CD4-positive, alpha-beta T cell treated with Interleukin-2 at 100 ng/mL for 4 hours (primary cell): ENCODE data around the gene TNPO2.

ENCODE experiments used
- DNase-seq: peaks from one replicate; pipeline ENCODE4 v3.0.0-alpha.2; 2020; ENCODE audit warnings: low spot score

TNPO2 gene

GRCh38 chr19:12675399-12675798 is 48.3 kb downstream of the TNPO2 start:
- no peak for DNase-seq

- no peak for DNase-seq
Measured at GRCh38 chr19:12672744-12673143, 51.0 kb downstream of the TNPO2 start.

DNA sequence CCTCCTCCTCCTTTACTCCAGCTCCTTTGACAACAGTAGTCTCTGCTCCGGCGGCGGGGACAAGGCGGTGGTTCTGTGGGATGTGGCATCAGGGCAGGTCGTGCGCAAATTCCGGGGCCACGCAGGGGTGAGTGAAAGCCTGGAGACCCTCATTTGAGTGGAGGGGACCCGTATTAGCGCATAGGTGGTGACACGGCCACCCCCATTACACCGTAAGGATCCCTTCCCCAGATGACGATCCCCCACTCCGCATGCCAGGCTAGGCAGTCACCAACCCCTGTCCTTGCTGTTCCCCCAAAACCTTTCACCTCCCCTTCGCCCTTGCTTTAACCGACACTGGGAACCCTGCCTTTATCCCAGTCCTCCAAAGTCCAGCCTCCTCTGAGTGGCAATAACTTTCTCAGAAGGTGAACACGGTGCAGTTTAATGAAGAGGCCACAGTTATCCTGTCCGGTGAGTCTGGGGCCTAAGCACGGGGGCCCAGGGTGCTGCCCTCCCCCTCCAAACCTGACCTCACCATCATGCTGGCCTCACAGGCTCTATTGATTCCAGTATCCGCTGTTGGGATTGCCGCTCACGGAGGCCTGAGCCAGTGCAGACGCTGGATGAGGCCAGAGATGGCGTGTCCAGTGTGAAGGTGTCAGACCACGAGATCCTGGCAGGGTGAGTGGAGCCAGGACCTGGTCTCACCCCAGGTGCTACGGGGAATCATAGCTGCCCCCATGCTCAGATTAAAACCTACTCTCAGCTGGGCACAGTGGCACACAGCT is 53.4 kb downstream of the TNPO2 start:
- DNase-seq = no peak

GRCh38 chr19:12669270-12670158 is 54.2 kb downstream of the TNPO2 start:
- peak; percentile 76 for DNase-seq

DNA sequence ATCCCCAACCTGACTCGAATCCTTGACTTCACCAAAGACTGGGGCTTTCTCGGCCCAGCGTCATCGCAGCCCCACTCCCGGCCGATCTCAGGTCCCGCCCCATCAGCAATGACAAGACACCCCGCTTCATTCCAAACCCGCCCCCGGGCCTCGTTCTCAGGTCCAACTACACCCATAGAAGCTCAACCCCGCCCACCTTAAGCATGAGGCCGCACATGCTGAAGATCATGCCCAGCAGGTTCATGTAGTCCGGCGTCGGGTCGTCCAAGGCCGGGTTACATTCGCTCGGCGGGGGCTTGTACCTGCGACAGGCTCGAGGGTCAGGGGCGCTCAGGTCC is 54.8 kb downstream of the TNPO2 start:
- peak; percentile 62 for DNase-seq

- DNase-seq = no peak
Measured at GRCh38 chr19:12668346-12668745, 55.4 kb downstream of the TNPO2 start.

DNA sequence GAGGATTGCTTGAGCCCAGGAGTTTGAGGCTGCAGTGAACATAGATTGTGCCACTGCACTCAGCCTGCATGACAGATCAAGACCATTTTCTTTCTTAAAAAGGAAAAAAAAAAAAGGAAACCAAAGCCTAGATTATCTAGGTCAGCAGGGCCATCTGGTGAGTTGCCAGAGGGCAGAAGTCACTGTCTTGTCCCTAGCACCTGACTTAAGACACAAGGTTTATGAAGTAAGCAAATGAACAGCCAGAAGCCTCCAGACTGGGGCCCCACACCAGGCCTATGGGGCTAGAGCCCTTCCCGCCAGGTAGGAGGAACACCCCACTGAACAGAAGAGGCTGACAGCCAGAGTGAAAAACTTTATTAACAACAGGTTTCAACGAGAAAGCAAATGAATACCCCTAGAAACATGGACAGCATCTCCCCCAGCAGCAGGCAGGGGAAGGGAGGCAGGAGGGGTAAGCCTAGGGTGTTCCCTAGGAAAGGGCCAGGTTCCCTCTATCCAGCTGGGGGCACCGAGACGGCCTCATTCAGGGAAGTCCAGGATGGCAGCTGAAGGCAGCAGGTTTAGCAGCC is 55.9 kb downstream of the TNPO2 start:
- no peak for DNase-seq

GRCh38 chr19:12666265-12667048 is 57.3 kb downstream of the TNPO2 start, which contains the start of the genes MAN2B1 and WDR83:
Gene MAN2B1, minus strand, starts transcription at chr19:12666742. Its CDS starts 41 bp downstream, at chr19:12666701.
Gene WDR83, plus strand, starts transcription at chr19:12666807. Its CDS starts 2,984 bp downstream, at chr19:12669791.
- peak; percentile 70 for DNase-seq

- DNase-seq = no peak
Measured at GRCh38 chr19:12665671-12666264, 58.0 kb downstream of the TNPO2 start.

DNA sequence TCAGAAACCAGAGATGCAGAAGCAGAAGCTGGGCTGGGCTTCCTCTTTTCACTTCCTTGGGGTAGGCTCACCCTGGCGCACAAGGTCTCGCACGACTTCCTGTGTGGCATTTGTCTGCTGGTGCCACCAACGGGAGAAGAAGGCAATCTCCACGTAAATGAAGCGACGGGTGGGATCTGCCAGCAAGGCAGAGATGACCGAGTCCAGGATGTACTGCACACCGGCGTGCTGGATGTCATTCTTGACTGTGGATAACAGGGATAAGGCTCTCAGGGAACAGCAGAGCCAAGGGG is 58.5 kb downstream of the TNPO2 start:
- DNase-seq = peak; percentile 63

GRCh38 chr19:12664406-12665280 is 59.1 kb downstream of the TNPO2 start:
- DNase-seq = no peak

GRCh38 chr19:12660980-12661379 is 62.8 kb downstream of the TNPO2 start:
- no peak for DNase-seq

- DNase-seq = no peak
Measured at GRCh38 chr19:12657966-12658365, 65.8 kb downstream of the TNPO2 start.

- DNase-seq = no peak
Measured at GRCh38 chr19:12656899-12657571, 66.7 kb downstream of the TNPO2 start.

GRCh38 chr19:12655546-12655945 is 68.2 kb downstream of the TNPO2 start:
- no peak for DNase-seq

GRCh38 chr19:12652219-12652618 is 71.5 kb downstream of the TNPO2 start:
- no peak for DNase-seq

- no peak for DNase-seq
Measured at GRCh38 chr19:12649941-12650340, 73.8 kb downstream of the TNPO2 start.
